ENCODE measurements around the gene SEC61B.

DNA sequence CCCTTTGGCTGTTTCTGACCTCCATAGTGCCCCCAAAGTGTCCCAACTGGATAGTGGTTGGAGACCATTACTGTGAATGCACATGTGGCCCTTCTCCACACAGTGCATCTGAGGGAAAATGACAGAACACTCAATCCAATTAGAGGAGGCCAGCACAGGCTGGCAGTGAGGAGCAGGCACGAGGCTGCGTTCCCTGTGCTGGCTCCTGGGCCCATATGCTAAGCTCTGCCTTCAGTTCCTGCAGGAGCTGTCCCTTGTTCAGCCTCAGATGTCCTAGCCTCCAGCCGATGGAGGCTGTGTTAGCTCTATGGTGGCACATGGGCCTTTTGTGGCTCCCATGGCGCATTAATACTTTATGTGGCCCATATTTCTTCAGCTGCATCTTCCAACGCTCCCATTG is 36.1 kb upstream of the SEC61B start:
- TF ChIP-seq, protein P1, sequence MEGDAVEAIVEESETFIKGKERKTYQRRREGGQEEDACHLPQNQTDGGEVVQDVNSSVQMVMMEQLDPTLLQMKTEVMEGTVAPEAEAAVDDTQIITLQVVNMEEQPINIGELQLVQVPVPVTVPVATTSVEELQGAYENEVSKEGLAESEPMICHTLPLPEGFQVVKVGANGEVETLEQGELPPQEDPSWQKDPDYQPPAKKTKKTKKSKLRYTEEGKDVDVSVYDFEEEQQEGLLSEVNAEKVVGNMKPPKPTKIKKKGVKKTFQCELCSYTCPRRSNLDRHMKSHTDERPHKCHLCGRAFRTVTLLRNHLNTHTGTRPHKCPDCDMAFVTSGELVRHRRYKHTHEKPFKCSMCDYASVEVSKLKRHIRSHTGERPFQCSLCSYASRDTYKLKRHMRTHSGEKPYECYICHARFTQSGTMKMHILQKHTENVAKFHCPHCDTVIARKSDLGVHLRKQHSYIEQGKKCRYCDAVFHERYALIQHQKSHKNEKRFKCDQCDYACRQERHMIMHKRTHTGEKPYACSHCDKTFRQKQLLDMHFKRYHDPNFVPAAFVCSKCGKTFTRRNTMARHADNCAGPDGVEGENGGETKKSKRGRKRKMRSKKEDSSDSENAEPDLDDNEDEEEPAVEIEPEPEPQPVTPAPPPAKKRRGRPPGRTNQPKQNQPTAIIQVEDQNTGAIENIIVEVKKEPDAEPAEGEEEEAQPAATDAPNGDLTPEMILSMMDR (conservative IDR thresholded peaks at IDR 0.05; ENCODE audit: low read depth in 2 of 2): no peak
- TF ChIP-seq EZH2phosphoT487 (IDR thresholded peaks at IDR 0.05; ENCODE audit: unreplicated experiment) (no peak), EZH2 (IDR thresholded peaks at IDR 0.05; ENCODE audit: low read depth, unreplicated experiment) (no peak), POLR2AphosphoS5 (IDR thresholded peaks at IDR 0.05; ENCODE audit: low read depth) (no peak), JUNB (IDR thresholded peaks at IDR 0.05; ENCODE audit: unreplicated experiment) (no peak), ZNF331 (CRISPR knock-in tag; IDR thresholded peaks at IDR 0.05; ENCODE audit: low read depth) (no peak), ZNF114 (CRISPR knock-in tag; IDR thresholded peaks at IDR 0.05) (no peak), NANOG (IDR thresholded peaks at IDR 0.05; ENCODE audit: borderline replicate concordance) (no peak), CREB1 (CRISPR knock-in tag; IDR thresholded peaks at IDR 0.05; ENCODE audit: low read depth) (no peak), STAT1 (IDR thresholded peaks at IDR 0.05; ENCODE audit: unreplicated experiment) (no peak)
- TF ChIP-seq, protein P2, sequence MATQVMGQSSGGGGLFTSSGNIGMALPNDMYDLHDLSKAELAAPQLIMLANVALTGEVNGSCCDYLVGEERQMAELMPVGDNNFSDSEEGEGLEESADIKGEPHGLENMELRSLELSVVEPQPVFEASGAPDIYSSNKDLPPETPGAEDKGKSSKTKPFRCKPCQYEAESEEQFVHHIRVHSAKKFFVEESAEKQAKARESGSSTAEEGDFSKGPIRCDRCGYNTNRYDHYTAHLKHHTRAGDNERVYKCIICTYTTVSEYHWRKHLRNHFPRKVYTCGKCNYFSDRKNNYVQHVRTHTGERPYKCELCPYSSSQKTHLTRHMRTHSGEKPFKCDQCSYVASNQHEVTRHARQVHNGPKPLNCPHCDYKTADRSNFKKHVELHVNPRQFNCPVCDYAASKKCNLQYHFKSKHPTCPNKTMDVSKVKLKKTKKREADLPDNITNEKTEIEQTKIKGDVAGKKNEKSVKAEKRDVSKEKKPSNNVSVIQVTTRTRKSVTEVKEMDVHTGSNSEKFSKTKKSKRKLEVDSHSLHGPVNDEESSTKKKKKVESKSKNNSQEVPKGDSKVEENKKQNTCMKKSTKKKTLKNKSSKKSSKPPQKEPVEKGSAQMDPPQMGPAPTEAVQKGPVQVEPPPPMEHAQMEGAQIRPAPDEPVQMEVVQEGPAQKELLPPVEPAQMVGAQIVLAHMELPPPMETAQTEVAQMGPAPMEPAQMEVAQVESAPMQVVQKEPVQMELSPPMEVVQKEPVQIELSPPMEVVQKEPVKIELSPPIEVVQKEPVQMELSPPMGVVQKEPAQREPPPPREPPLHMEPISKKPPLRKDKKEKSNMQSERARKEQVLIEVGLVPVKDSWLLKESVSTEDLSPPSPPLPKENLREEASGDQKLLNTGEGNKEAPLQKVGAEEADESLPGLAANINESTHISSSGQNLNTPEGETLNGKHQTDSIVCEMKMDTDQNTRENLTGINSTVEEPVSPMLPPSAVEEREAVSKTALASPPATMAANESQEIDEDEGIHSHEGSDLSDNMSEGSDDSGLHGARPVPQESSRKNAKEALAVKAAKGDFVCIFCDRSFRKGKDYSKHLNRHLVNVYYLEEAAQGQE (IDR thresholded peaks at IDR 0.05; ENCODE audit: unreplicated experiment): no peak
- TF ChIP-seq, protein P3, sequence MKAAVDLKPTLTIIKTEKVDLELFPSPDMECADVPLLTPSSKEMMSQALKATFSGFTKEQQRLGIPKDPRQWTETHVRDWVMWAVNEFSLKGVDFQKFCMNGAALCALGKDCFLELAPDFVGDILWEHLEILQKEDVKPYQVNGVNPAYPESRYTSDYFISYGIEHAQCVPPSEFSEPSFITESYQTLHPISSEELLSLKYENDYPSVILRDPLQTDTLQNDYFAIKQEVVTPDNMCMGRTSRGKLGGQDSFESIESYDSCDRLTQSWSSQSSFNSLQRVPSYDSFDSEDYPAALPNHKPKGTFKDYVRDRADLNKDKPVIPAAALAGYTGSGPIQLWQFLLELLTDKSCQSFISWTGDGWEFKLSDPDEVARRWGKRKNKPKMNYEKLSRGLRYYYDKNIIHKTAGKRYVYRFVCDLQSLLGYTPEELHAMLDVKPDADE (IDR thresholded peaks at IDR 0.05): no peak
- TF ChIP-seq, protein P4, sequence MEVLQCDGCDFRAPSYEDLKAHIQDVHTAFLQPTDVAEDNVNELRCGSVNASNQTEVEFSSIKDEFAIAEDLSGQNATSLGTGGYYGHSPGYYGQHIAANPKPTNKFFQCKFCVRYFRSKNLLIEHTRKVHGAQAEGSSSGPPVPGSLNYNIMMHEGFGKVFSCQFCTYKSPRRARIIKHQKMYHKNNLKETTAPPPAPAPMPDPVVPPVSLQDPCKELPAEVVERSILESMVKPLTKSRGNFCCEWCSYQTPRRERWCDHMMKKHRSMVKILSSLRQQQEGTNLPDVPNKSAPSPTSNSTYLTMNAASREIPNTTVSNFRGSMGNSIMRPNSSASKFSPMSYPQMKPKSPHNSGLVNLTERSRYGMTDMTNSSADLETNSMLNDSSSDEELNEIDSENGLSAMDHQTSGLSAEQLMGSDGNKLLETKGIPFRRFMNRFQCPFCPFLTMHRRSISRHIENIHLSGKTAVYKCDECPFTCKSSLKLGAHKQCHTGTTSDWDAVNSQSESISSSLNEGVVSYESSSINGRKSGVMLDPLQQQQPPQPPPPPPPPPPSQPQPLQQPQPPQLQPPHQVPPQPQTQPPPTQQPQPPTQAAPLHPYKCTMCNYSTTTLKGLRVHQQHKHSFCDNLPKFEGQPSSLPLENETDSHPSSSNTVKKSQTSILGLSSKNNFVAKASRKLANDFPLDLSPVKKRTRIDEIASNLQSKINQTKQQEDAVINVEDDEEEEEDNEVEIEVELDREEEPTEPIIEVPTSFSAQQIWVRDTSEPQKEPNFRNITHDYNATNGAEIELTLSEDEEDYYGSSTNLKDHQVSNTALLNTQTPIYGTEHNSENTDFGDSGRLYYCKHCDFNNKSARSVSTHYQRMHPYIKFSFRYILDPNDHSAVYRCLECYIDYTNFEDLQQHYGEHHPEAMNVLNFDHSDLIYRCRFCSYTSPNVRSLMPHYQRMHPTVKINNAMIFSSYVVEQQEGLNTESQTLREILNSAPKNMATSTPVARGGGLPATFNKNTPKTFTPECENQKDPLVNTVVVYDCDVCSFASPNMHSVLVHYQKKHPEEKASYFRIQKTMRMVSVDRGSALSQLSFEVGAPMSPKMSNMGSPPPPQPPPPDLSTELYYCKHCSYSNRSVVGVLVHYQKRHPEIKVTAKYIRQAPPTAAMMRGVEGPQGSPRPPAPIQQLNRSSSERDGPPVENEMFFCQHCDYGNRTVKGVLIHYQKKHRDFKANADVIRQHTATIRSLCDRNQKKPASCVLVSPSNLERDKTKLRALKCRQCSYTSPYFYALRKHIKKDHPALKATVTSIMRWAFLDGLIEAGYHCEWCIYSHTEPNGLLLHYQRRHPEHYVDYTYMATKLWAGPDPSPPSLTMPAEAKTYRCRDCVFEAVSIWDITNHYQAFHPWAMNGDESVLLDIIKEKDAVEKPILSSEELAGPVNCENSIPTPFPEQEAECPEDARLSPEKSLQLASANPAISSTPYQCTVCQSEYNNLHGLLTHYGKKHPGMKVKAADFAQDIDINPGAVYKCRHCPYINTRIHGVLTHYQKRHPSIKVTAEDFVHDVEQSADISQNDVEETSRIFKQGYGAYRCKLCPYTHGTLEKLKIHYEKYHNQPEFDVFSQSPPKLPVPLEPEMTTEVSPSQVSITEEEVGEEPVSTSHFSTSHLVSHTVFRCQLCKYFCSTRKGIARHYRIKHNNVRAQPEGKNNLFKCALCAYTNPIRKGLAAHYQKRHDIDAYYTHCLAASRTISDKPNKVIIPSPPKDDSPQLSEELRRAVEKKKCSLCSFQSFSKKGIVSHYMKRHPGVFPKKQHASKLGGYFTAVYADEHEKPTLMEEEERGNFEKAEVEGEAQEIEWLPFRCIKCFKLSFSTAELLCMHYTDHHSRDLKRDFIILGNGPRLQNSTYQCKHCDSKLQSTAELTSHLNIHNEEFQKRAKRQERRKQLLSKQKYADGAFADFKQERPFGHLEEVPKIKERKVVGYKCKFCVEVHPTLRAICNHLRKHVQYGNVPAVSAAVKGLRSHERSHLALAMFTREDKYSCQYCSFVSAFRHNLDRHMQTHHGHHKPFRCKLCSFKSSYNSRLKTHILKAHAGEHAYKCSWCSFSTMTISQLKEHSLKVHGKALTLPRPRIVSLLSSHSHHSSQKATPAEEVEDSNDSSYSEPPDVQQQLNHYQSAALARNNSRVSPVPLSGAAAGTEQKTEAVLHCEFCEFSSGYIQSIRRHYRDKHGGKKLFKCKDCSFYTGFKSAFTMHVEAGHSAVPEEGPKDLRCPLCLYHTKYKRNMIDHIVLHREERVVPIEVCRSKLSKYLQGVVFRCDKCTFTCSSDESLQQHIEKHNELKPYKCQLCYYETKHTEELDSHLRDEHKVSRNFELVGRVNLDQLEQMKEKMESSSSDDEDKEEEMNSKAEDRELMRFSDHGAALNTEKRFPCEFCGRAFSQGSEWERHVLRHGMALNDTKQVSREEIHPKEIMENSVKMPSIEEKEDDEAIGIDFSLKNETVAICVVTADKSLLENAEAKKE (CRISPR knock-in tag; IDR thresholded peaks at IDR 0.05): no peak
